ENCODE results near the gene CDH4.

DNA sequence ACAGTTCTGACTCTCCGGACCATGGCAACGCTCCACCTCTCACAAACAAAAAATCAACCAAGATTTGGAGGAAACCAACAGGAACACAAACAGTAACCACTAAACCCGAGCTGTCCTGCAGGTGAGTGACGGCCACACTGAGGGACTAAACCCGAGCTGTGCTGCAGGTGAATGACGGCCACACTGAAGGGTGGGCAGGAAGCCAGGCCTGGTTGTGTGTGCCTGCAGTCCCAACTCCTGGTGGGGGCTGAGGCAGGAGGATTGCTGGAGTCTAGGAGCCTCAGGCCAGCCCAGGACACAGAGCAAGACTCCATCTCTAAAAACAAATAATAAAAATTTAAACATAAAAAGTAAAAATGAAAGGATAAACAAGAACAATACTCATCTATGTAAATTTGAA is 733.0 kb downstream of the CDH4 start:
- TF ChIP-seq, protein P1, sequence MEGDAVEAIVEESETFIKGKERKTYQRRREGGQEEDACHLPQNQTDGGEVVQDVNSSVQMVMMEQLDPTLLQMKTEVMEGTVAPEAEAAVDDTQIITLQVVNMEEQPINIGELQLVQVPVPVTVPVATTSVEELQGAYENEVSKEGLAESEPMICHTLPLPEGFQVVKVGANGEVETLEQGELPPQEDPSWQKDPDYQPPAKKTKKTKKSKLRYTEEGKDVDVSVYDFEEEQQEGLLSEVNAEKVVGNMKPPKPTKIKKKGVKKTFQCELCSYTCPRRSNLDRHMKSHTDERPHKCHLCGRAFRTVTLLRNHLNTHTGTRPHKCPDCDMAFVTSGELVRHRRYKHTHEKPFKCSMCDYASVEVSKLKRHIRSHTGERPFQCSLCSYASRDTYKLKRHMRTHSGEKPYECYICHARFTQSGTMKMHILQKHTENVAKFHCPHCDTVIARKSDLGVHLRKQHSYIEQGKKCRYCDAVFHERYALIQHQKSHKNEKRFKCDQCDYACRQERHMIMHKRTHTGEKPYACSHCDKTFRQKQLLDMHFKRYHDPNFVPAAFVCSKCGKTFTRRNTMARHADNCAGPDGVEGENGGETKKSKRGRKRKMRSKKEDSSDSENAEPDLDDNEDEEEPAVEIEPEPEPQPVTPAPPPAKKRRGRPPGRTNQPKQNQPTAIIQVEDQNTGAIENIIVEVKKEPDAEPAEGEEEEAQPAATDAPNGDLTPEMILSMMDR (optimal IDR thresholded peaks at IDR 0.05 in 1 of 3, IDR thresholded peaks at IDR 0.05 in 1 of 3, conservative IDR thresholded peaks at IDR 0.05 in 1 of 3; ENCODE audit: extremely low read depth in 1 of 3, insufficient read depth in 2 of 3, low read length in 3 of 3): no peak
- TF ChIP-seq EZH2 (IDR thresholded peaks at IDR 0.05; ENCODE audit: low read length): no peak

Data from keratinocyte (primary cell).